Upper lobe of left lung (tissue), 6 donors: ENCODE results near the gene SCRT2. TPM values are rescaled to one million over a fixed set of nuclear protein-coding genes. Genes with fewer than 3 reads are reported as not detected.
A peak's percentile ranks its signal among the peaks of the same experiment; 100 is the strongest.

Experiments
- ATAC-seq, 2 donors: fragments of 200-7000 bp; cut with Tn5 transposase; one replicate each; pipeline ENCODE4 v1.9.1; 2022; ENCODE audit warnings: mild to moderate bottlenecking in 2 of 2, moderate library complexity in 2 of 2; ENCODE audit not compliant: low FRiP score in 2 of 2
- DNase-seq, 2 donors: peaks; one replicate each; pipeline ENCODE4 v3.0.0-alpha.2; 2019 to 2020
- H3K27ac ChIP-seq, 4 donors: fragments of 200-600 bp; sonication (generic); one replicate each; pipeline ENCODE4 v1.5.1; 2016 to 2019
- H3K27me3 ChIP-seq, 4 donors: fragments of 200-600 bp; sonication (generic); one replicate each; pipeline ENCODE4 v1.5.1; 2017 to 2019
- H3K36me3 ChIP-seq, 4 donors: fragments of 200-600 bp; sonication (generic); one replicate each; pipeline ENCODE4 v1.5.1; 2016 to 2019
- H3K4me1 ChIP-seq, 4 donors: fragments of 200-600 bp; sonication (generic); one replicate each; pipeline ENCODE4 v1.5.1; 2018 to 2019
- H3K4me3 ChIP-seq, 4 donors: fragments of 200-600 bp; sonication (generic); one replicate each; pipeline ENCODE4 v1.5.1; 2017 to 2019; ENCODE audit warnings: mild to moderate bottlenecking in 2 of 4, moderate library complexity in 1 of 4
- H3K9me3 ChIP-seq, 4 donors: fragments of 200-600 bp; sonication (generic); one replicate each; pipeline ENCODE4 v1.5.1; 2018 to 2019
- CTCF ChIP-seq, 6 experiments: fragments of 450-650 bp in 4 of 6; fragments of 200-600 bp in 2 of 6; sonication (generic) in 2 of 6; IDR thresholded peaks; one replicate each; pipeline ENCODE4 v1.5.1; 2016 to 2019; ENCODE audit warnings: antibody characterized with exemption in 6 of 6
- EP300 ChIP-seq, 4 donors: sonication (generic); formaldehyde crosslinking; IDR thresholded peaks; one replicate each; pipeline ENCODE4 v1.5.1; 2017; ENCODE audit warnings: antibody characterized with exemption in 4 of 4, control low read depth in 2 of 4
- POLR2A ChIP-seq, 4 donors: fragments of 450-650 bp; IDR thresholded peaks; one replicate each; pipeline ENCODE4 v1.5.1; 2016 to 2017; ENCODE audit warnings: antibody characterized with exemption in 4 of 4, mild to moderate bottlenecking in 2 of 4
- POLR2AphosphoS5 ChIP-seq, 2 donors: sonication (generic); formaldehyde crosslinking; IDR thresholded peaks; one replicate each; pipeline ENCODE4 v1.5.1; 2017; ENCODE audit warnings: antibody characterized with exemption in 2 of 2
- WGBS, 2 donors: methylation state at CpG; one replicate each; pipeline ENCODE4 v1.1.5; 2017 to 2018; 5-methylcytosine and 5-hydroxymethylcytosine counted together
- total RNA-seq, 6 donors: library from RNA; depleted of rRNA in 4 of 6; stranded (reverse); fragments of >200 nt in 4 of 6; gene quantifications; one replicate each; pipeline versions ENCODE4 v1.1.0 to v1.2.1, GENCODE V29; 2016 to 2021
- donor health status: DM: no; HTN: no; CAD: no; lungs with moderate emphysema.
- donor health status: DM: no; HTN: yes; CAD: no; lungs with severe emphysema.

Gene SCRT2
- total RNA-seq, 6 donors from 2014 or later: not detected

- WGBS, 2 donors: 71 to 78% methylated on average over 2 of the region's 2 CpGs
- DNase-seq: no peak
- TF ChIP-seq CTCF (IDR thresholded peaks at IDR 0.05) (no peak), POLR2AphosphoS5 (IDR thresholded peaks at IDR 0.05) (no peak), POLR2A (IDR thresholded peaks at IDR 0.05) (no peak), EP300 (IDR thresholded peaks at IDR 0.05) (no peak)
- Histone ChIP-seq H3K27ac (no peak overlapping the region), H3K27me3 (peaks cover 0 to 16% (median 7%) of the 10 kb centered on the region in 4 donors), H3K4me1 (peaks cover 0 to 11% (median 2%) of the 10 kb centered on the region in 4 donors), H3K9me3 (peaks cover 0 to 17% (median 6%) of the 10 kb centered on the region in 4 donors), H3K4me3 (no peak overlapping the region), H3K36me3 (no peaks in the 10 kb centered on the region)
- ATAC-seq: no peak
Observed at GRCh38 chr20:708956-709355, 33.4 kb upstream of the SCRT2 start.

- no peak for TF ChIP-seq POLR2A (IDR thresholded peaks at IDR 0.05)
- TF ChIP-seq CTCF (IDR thresholded peaks at IDR 0.05): no peak
- TF ChIP-seq POLR2AphosphoS5 (IDR thresholded peaks at IDR 0.05): no peak
- TF ChIP-seq EP300 (IDR thresholded peaks at IDR 0.05): no peak
Observed at GRCh38 chr20:707451-708110, 32.0 kb upstream of the SCRT2 start.

DNA sequence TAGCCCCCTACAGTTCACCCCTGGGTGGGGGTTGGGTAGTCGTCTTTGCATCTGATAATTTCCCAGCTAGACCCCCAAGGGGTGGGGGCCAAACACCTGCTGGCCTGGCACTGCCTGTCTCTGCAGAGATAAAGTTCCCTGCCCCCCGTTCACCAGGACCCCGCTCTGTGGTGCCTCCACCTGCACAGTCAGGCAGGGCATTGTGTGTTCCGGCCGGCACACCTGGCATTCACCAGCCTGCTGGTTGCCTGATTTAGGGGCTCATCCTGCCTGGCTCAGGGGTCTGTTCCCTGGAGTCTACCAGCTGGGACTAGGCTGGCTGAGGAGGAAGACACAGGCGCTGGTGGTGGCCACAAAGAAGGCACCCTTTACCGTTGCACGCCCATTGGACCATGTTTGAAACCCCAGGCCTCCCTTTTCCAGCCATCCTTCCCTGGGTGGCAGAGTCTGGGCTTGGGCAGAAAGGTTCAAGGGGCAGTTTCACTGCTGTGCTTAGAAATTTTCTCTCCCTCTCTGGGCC, 30.8 kb upstream of the SCRT2 start:
- H3K27me3 ChIP-seq: peaks cover 0 to 12% (median 7%) of the 10 kb centered on the region in 4 donors
- peaks cover 0 to 11% (median 2%) of the 10 kb centered on the region in 4 donors for H3K4me1 ChIP-seq
- H3K36me3 ChIP-seq: no peaks in the 10 kb centered on the region
- DNase-seq: no peak
- WGBS, 2 donors: 77 to 83% methylated on average over 4 to 6 of the region's 8 CpGs
- no peak overlapping the region for H3K4me3 ChIP-seq
- H3K9me3 ChIP-seq: peaks cover 0 to 8% (median 0%) of the 10 kb centered on the region in 4 donors
- H3K27ac ChIP-seq: no peak overlapping the region
- TF ChIP-seq EP300 (IDR thresholded peaks at IDR 0.05) (no peak), POLR2AphosphoS5 (IDR thresholded peaks at IDR 0.05) (no peak), CTCF (IDR thresholded peaks at IDR 0.05) (no peak), POLR2A (IDR thresholded peaks at IDR 0.05) (no peak)
- ATAC-seq: no peak

More at GRCh38 chr20:707451-708110, 32.0 kb upstream of the SCRT2 start:
- no peak overlapping the region for H3K4me3 ChIP-seq
- ATAC-seq (no peak), DNase-seq (no peak)
- H3K27ac ChIP-seq: no peak overlapping the region
- H3K4me1 ChIP-seq: peaks cover 0 to 11% (median 2%) of the 10 kb centered on the region in 4 donors
- H3K36me3 ChIP-seq: no peaks in the 10 kb centered on the region
- H3K27me3 ChIP-seq: peaks cover 0 to 16% (median 7%) of the 10 kb centered on the region in 4 donors
- WGBS, 2 donors: 86% methylated on average over 13 of the region's 13 CpGs
- peaks cover 0 to 8% (median 0%) of the 10 kb centered on the region in 4 donors for H3K9me3 ChIP-seq

GRCh38 chr20:704726-705125, 29.1 kb upstream of the SCRT2 start:
- 84 to 85% methylated on average over 4 of the region's 4 CpGs for WGBS, 2 donors
- Histone ChIP-seq H3K9me3 (peaks cover 0 to 8% (median 0%) of the 10 kb centered on the region in 4 donors), H3K4me3 (no peak overlapping the region), H3K27ac (no peak overlapping the region), H3K27me3 (peaks cover 0 to 5% (median 2%) of the 10 kb centered on the region in 4 donors), H3K36me3 (no peaks in the 10 kb centered on the region), H3K4me1 (peaks cover 0 to 4% (median 1%) of the 10 kb centered on the region in 4 donors)
- TF ChIP-seq EP300 (IDR thresholded peaks at IDR 0.05): no peak
- TF ChIP-seq POLR2AphosphoS5 (IDR thresholded peaks at IDR 0.05): no peak
- no peak for TF ChIP-seq CTCF (IDR thresholded peaks at IDR 0.05)
- TF ChIP-seq POLR2A (IDR thresholded peaks at IDR 0.05): no peak
- ATAC-seq (no peak), DNase-seq (peak in 1 of 2 donors; percentile 14)
